RWPE2 (cell line): ENCODE results near the gene TNRC6C.

Source experiments
- ATAC-seq: fragments of 200-7000 bp; cut with Tn5 transposase; 3 replicates; pipeline ENCODE4 v1.9.1; 2021; ENCODE audit warnings: low read depth
- DNase-seq: peaks from one replicate; pipeline ENCODE4 v3.0.0-alpha.2; 2020; ENCODE audit warnings: low spot score
- H3K27ac ChIP-seq: fragments of 450-650 bp; 2 replicates; pipeline ENCODE4 v1.5.1; 2017; ENCODE audit warnings: mild to moderate bottlenecking; ENCODE audit not compliant: poor library complexity, severe bottlenecking
- H3K27me3 ChIP-seq: fragments of 250-450 bp; sonication (Bioruptor Pico); 2 replicates; pipeline ENCODE4 v1.5.1; 2021; ENCODE audit warnings: mild to moderate bottlenecking, moderate library complexity; ENCODE audit not compliant: insufficient read depth, poor library complexity, severe bottlenecking
- H3K36me3 ChIP-seq: fragments of 250-450 bp; sonication (Bioruptor Pico); 2 replicates; pipeline ENCODE4 v1.5.1; 2020; ENCODE audit warnings: low read depth, mild to moderate bottlenecking, moderate library complexity
- H3K4me1 ChIP-seq: fragments of 250-450 bp; sonication (Bioruptor Pico); 2 replicates; pipeline ENCODE4 v1.5.1; 2021; ENCODE audit warnings: mild to moderate bottlenecking, moderate library complexity; ENCODE audit not compliant: insufficient read depth, poor library complexity, severe bottlenecking
- H3K4me3 ChIP-seq: fragments of 250-450 bp; sonication (Bioruptor Pico); 2 replicates; pipeline ENCODE4 v1.5.1; 2021; ENCODE audit warnings: mild to moderate bottlenecking, moderate library complexity; ENCODE audit not compliant: severe bottlenecking
- H3K9me3 ChIP-seq: fragments of 250-450 bp; sonication (Bioruptor Pico); 2 replicates; pipeline ENCODE4 v1.5.1; 2021; ENCODE audit warnings: mild to moderate bottlenecking, moderate library complexity; ENCODE audit not compliant: severe bottlenecking
- TF ChIP-seq, protein P1 (sequence below): fragments of 450-650 bp; IDR thresholded peaks from one replicate; pipeline ENCODE4 v1.5.1; 2017; ENCODE audit warnings: mild to moderate bottlenecking, moderate library complexity; ENCODE audit not compliant: poor library complexity, severe bottlenecking

Gene TNRC6C

DNA sequence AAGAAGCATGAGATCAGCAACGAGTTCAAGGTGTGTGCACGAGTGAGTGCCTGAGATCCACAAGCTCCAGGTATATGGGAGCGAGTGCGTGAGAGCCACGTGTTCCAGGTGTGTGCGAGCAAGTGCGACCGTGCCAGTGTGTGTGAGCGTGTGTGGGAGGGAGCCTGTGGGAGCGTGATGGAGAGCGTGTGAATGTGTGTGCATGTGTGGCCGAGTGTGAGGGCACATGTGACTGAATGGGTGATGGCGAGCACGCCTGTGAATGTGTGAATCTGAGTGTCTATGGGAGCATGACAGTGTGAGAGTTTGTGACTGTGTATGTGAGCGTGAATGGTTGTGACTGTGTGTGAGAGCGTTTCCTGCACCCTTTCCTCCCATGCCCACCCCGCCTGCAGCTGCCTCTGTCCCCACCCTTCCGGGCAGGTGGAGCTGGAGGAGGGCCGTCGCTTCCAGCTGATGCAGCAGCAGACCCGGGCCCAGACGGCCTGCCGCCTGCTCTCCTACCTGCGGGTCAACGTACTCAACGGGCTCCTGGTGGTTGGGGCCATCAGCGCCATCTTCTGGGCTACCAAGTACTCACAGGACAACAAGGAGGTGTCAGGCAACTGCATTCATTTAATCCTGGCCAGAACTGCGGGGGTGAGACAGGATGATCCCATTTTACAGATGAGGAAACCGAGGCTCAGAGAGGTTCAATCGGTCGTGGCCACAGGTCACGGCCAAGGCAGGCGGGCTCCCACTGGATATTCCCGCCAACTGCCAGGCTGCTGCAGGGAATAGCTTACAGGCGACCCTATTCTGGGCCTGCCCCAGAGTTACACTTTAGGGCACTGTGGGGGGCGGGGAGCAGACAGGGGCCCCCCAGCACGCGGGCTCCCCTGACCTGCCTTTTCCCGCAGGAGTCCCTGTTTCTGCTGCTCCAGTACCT lies 175.7 kb downstream of the TNRC6C start:
- Histone ChIP-seq H3K36me3 (no peaks in the 10 kb centered on the region), H3K27ac (no peak overlapping the region), H3K4me3 (no peak overlapping the region), H3K4me1 (peaks cover 7% of the 10 kb centered on the region), H3K27me3 (no peaks in the 10 kb centered on the region), H3K9me3 (no peaks in the 10 kb centered on the region)
- DNase-seq (peak; percentile 68), ATAC-seq (no peak)
- TF ChIP-seq, protein P1, sequence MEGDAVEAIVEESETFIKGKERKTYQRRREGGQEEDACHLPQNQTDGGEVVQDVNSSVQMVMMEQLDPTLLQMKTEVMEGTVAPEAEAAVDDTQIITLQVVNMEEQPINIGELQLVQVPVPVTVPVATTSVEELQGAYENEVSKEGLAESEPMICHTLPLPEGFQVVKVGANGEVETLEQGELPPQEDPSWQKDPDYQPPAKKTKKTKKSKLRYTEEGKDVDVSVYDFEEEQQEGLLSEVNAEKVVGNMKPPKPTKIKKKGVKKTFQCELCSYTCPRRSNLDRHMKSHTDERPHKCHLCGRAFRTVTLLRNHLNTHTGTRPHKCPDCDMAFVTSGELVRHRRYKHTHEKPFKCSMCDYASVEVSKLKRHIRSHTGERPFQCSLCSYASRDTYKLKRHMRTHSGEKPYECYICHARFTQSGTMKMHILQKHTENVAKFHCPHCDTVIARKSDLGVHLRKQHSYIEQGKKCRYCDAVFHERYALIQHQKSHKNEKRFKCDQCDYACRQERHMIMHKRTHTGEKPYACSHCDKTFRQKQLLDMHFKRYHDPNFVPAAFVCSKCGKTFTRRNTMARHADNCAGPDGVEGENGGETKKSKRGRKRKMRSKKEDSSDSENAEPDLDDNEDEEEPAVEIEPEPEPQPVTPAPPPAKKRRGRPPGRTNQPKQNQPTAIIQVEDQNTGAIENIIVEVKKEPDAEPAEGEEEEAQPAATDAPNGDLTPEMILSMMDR, result peak; percentile 29

DNA sequence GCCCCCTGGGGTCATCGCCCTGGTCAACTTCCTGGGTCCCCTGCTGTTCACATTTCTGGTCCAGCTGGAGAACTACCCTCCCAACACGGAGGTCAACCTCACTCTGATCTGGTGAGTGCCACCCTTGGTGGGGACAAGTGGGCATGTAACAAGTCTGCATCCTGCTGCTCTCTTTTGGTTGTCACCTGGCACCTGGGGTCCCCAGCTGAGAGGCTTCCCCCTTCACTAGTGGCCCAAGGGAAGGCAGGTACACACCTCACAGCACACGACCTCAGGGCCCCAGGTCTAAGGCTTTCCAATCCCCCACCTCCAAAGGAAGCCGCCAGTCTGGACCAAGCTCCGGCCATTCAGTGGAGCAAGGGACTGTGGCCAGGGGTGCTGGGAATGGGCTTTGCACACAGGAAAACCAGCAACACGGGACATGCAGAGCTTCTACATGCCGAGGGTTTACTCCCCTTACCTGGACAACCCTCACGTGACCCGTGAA lies 176.4 kb downstream of the TNRC6C start:
- TF ChIP-seq, protein P1, result no peak
- H3K4me3 ChIP-seq, result no peak overlapping the region
- no peaks in the 10 kb centered on the region for H3K36me3 ChIP-seq
- no peak overlapping the region for H3K27ac ChIP-seq
- DNase-seq, result no peak
- peaks cover 9% of the 10 kb centered on the region for H3K4me1 ChIP-seq
- H3K27me3 ChIP-seq, result no peaks in the 10 kb centered on the region
- H3K9me3 ChIP-seq, result no peaks in the 10 kb centered on the region
- ATAC-seq, result no peak

DNA sequence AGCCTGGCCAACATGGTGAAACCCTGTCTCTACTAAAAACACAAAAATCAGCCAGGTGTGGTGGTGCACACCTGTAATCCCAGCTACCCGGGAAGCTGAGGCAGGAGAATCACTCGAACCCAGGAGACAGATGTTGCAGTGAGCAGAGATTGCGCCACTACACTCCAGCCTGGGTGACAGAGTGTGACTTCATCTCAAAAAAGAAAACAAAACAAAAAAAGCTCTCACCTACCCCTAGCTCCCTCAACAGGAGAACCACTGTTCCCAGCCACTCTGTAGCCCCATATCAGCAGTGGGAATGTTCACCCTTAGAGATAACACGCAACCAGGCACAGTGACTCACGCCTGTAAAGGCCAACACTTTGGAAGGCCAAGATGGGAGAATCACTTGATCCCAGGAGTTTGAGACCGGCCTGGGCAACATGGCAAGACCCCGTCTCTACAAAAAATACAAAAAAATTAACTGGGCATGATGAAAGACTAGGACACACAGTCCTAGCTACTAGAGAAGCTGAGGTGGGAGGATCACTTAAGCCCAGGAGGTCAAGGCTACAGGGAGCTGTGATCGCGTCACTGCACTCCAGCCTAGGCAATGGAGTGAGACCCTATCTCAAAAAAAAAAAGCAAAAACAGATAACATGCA lies 177.5 kb downstream of the TNRC6C start:
- H3K4me3 ChIP-seq, result no peak overlapping the region
- TF ChIP-seq, protein P1, result no peak
- no peaks in the 10 kb centered on the region for H3K27me3 ChIP-seq
- no peak for DNase-seq
- H3K9me3 ChIP-seq, result no peaks in the 10 kb centered on the region
- no peak overlapping the region for H3K27ac ChIP-seq
- no peaks in the 10 kb centered on the region for H3K36me3 ChIP-seq
- ATAC-seq, result no peak
- H3K4me1 ChIP-seq, result peaks cover 16% of the 10 kb centered on the region

DNA sequence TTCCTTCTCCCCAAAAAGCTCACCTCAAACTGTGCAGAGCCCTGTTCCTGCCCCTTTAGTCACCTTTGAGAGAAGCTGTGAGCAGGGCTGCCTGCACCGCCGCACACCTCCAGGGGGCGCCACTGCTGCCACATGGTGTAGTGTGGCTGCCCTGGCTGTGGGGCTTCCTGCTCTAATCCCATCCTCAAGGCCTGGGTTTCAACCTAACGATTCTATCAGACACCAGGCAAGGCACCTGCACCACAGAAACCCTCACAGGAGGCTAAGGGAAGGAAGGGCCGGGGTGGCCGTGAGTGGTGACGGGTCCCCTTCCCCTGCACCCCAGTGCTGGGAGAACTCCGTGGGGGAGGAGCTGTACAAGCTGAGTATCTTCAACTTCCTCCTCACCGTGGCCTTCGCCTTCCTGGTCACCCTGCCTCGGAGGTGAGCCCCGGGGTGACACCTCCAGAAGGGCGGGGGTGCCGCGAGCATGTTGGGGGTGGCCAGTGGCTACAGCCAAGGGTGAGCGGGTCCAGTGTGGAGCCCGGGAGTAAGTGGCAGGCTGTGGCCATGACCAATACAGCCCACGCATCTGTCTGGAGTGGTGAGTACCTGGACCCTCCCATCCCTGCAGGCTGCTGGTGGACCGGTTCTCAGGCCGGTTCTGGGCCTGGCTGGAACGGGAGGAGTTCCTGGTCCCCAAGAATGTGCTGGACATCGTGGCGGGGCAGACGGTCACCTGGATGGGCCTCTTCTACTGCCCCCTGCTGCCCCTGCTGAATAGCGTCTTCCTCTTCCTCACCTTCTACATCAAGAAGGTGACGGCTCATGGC lies 179.1 kb downstream of the TNRC6C start:
- peaks cover 23% of the 10 kb centered on the region for H3K4me1 ChIP-seq
- H3K36me3 ChIP-seq, result no peaks in the 10 kb centered on the region
- H3K9me3 ChIP-seq, result no peaks in the 10 kb centered on the region
- DNase-seq (peak; percentile 72), ATAC-seq (no peak)
- H3K4me3 ChIP-seq, result no peak overlapping the region
- no peaks in the 10 kb centered on the region for H3K27me3 ChIP-seq
- H3K27ac ChIP-seq, result no peak overlapping the region
- TF ChIP-seq, protein P1, result peak; percentile 32
